ENCODE results near the gene PITPNM2.
"Not testable (repeated sequence)": the region's sequence is repeated elsewhere in the genome, so short reads cannot be mapped to it uniquely, and the experiment has no call there.

The PITPNM2 gene

GRCh38 chr12:123119808-123120207, 31.1 kb downstream of the PITPNM2 start:
- no peak for DNase-seq

DNA sequence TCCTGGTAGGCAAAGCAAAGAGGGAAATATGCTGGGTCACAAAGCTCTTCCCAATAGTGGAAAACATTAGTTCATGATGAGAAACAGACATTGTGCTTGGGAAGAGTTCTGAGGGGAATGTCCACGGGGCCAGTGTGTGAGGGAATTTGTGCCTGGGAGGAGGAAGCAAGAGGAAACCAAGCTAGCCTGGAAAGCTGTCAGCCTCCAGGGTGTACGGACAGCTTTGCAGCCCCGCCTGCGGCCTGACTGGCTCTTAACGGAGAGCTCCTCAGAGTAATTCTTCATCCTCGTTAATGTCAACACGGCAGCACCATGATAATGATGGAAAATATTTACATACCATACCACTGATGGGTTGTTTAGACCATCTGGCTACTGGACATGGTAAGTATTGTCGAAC, 32.4 kb downstream of the PITPNM2 start:
- no peak for DNase-seq

- DNase-seq = peak; percentile 45
Observed at GRCh38 chr12:123115409-123116121, 35.3 kb downstream of the PITPNM2 start.

DNA sequence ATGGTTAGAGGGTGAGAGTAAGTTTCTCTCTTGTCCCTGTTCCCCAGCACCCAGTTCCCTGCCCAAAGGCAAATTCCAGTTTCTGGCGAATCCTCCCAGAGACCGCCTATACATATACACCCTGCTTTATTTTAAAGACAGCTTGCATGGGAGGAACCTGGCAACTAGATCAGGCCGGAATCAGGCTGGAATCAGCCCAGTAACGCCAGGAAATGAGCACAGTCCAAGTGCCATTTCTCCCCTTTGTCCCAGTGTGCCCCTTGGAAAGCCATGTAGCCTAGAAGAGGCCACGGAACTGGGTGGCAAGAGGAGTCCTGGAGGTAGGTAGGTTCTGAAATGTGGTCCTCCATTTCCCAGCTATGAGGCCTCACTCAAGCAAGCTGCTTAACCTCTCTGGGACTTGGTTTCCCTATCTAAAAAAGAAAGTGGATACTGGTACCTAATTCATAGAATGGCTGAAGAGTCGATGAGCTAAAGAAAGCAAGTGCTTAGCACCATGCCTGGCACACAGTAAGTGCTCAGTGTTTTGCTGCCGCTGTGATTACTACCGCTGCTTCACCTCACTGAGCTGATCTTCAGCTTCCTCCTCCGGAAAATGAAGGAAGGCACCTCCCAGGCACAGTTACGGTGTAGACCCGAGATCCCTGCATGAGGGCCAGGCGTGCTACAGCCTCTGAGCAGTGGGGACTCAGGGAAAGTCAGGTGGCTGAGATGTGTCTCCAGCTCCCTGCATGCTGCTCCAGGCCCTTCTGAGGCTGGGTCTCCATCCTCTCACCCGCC, 36.4 kb downstream of the PITPNM2 start:
- DNase-seq = no peak

DNA sequence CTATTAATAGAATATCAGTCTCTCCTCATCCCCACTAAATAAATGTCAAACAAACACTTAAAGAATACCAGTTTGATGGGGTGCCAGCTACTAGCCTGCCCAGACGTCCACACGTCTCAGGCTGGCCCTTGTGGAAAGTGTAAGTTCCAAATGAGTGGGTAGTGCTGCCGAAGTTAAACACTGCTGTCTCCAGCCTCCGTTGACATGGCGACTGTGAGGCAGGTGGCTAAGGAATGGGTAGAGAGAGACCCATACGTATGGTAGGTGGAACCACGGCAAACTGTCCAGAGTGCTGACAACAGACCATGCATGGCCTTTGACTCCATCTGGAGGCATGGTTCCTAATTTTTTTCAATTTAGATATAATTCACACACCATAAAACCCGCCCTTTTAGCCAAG, 37.9 kb downstream of the PITPNM2 start:
- DNase-seq = no peak

DNA sequence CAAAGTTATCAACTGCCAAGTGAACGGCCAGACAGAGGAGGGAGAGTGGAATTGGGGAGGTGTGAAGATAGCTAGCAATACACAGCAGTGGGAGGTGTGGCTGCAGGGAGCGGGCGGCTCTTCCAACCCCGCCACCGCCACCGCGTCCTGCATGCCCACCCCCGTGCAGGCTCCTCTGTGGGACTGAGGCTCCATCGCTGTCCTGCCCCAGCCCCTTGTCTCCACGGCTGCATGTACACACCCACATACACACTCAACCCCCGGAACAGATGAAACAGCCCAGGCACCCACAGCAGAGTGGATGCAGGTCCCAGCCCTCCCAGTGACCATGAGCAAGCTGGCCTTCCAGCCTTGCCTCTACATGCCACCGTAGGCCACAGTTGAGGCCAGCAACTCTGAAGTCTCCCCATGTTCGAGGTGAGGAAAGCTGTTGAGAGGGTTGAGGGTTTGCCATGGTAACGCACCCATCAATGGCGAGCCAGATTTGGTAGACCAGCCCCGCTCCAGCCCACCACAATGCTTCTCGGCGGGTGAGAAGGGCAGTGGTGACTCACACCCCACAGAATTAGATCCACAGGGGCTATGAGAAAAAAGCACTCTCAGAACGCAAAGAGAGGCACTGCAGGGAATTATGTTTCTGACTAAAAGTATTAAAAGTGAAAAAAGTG, 39.3 kb downstream of the PITPNM2 start:
- no peak for DNase-seq

DNA sequence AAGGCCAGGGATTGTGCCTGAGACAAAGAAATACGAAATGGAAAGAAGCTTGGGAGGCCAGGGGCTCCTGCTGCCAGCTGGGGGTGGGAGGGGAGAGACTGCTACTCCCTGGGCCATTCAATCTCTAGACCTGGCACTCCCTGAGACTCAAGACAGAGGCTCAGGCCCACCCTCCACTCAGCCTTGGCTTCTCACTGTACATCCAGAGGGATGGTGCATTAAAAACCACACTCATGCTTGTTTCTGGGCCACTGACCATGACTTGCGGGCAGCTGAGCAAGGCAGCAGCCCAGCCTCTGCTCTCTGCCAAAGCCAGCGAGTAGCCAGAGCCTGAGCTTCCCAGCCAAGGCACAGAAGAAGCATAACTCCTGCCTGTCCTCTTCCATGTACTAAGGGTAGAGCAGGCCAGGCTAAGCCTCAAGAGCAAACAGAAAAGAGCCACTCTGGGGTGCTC, 41.5 kb downstream of the PITPNM2 start:
- DNase-seq = no peak

DNA sequence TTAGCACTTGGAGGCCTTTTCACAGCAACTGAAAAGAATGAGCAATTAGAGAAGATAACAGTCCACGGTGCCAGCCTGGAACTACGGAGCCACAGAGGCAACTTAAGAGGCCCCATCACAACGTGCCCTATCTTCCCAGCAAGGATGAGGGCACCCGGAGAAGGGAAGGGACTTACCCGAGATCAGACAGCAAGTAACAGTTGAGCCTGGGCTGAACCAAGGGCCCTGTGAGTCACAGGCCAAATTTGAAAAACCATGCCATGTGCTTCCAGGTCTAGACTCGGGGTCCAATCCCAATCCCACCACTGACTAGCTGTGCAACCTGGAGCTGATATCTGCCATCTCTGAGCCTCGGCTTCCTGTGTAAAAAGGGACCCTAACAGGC, 42.2 kb downstream of the PITPNM2 start:
- no peak for DNase-seq

GRCh38 chr12:123107926-123108681, 42.8 kb downstream of the PITPNM2 start:
- no peak for DNase-seq

- peak; percentile 62 for DNase-seq
Observed at GRCh38 chr12:123106640-123107359, 44.1 kb downstream of the PITPNM2 start.

GRCh38 chr12:123105211-123105826, 45.6 kb downstream of the PITPNM2 start:
- DNase-seq = no peak

GRCh38 chr12:123104809-123105208, 46.1 kb downstream of the PITPNM2 start:
- no peak for DNase-seq

- DNase-seq = not testable (repeated sequence)
Observed at GRCh38 chr12:123104094-123104493, 46.8 kb downstream of the PITPNM2 start.

DNA sequence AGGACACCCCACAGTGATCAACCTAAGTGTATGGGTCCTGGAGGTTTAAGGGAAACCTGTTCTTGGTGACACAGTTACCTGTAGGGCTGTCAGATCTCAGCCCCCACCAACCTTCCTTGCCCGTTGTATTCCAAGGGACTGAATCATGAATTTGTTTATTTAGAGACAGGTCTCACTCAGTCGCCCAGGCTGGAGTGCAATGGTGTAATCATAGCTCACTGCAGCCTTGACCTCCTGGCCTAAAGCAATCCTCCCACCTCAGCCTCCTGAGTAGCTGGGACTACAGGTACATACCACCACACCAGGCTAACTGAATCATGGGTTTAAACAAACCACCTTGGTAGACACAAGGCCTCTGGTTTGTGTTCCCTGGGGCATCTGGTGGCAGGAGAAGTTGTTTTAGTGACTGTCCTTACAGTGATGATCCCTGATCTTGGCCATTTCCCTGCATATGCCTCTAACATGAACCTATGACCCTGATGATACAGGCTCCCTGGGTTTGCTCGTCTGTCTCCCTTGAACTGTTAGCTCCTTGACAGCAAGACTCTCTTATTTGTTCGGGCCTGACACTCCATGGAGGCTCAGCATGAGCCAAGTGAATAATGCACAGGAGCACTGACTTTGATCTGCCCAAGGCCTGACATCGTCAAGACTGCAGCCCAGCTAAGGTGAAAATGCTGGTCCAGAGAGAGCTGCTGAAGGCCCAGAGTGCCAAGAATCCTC, 47.9 kb downstream of the PITPNM2 start:
- DNase-seq = no peak

- DNase-seq = no peak
Observed at GRCh38 chr12:123102366-123102765, 48.5 kb downstream of the PITPNM2 start.

GRCh38 chr12:123101526-123101925, 49.4 kb downstream of the PITPNM2 start:
- no peak for DNase-seq

Data from suppressor macrophage treated with lipopolysaccharide for 4 hours (primary cell).